Mammary epithelial cell (primary cell): Measurements from ENCODE around the gene RBM6.

Source experiments
- EZH2 ChIP-seq: IDR thresholded peaks from 2 replicates; pipeline ENCODE4 v1.6.1; 2012; ENCODE audit warnings: low read length, inconsistent platforms, borderline replicate concordance
- TF ChIP-seq, protein P1 (sequence below), 2 donors: IDR thresholded peaks in 1 of 2; conservative IDR thresholded peaks in 1 of 2; 2 replicates each; pipeline ENCODE4 v1.5.1; 2011 to 2012; ENCODE audit warnings: inconsistent platforms in 2 of 2, low read length in 2 of 2, mild to moderate bottlenecking in 2 of 2, control low read depth in 1 of 2, low read depth in 1 of 2; ENCODE audit not compliant: insufficient read depth in 1 of 2; ENCODE audit errors: extremely low read depth in 1 of 2

DNA sequence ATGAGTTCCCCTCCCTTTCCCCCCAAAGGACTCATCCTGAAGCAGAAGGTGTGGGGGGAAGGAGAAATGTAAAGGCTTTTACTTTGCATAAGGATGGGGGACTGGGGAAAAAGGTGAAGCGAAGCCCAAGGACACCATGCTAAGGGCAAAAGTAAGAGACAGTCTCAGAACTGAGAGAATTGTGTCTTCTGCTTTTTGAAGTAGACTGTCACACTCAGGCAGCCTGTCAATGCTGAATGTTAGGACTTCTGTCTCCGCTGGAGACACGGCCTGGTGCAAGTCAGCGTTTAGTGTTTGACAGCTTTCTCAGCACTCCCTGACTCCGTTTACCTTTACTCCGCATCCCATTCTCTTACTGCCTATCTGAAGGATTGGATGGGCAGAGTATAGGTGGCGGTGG, 162.6 kb downstream of the RBM6 start:
- TF ChIP-seq, protein P1, sequence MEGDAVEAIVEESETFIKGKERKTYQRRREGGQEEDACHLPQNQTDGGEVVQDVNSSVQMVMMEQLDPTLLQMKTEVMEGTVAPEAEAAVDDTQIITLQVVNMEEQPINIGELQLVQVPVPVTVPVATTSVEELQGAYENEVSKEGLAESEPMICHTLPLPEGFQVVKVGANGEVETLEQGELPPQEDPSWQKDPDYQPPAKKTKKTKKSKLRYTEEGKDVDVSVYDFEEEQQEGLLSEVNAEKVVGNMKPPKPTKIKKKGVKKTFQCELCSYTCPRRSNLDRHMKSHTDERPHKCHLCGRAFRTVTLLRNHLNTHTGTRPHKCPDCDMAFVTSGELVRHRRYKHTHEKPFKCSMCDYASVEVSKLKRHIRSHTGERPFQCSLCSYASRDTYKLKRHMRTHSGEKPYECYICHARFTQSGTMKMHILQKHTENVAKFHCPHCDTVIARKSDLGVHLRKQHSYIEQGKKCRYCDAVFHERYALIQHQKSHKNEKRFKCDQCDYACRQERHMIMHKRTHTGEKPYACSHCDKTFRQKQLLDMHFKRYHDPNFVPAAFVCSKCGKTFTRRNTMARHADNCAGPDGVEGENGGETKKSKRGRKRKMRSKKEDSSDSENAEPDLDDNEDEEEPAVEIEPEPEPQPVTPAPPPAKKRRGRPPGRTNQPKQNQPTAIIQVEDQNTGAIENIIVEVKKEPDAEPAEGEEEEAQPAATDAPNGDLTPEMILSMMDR (conservative IDR thresholded peaks at IDR 0.05 in 1 of 2, IDR thresholded peaks at IDR 0.05 in 1 of 2; ENCODE audit: extremely low read depth in 1 of 2, insufficient read depth in 1 of 2, low read depth in 1 of 2, low read length in 2 of 2), result no peak
- no peak for TF ChIP-seq EZH2
